RWPE1 (cell line): ENCODE results near the gene FOXM1.

Experiments
- CTCF ChIA-PET: fragments of 350-600 bp; sonication (Branson Sonifier 250); formaldehyde crosslinking; extraction: SDS; loops from one replicate; lab custom pipeline; 2021; lab: Yijun Ruan, JAX
- POLR2A ChIA-PET: fragments of 400-600 bp; formaldehyde crosslinking; extraction: SDS; loops from one replicate; lab custom pipeline; 2020; ENCODE audit warnings: antibody characterized with exemption; ENCODE audit not compliant: low non-redundant PET; lab: Yijun Ruan, JAX
- DNase-seq: peaks from one replicate; pipeline ENCODE4 v3.0.0; 2012; ENCODE audit warnings: low spot score
- H3K27ac ChIP-seq: fragments of 450-650 bp; 2 replicates; pipeline ENCODE4 v1.5.1; 2017
- CTCF ChIP-seq: fragments of 450-650 bp; conservative IDR thresholded peaks from 2 replicates; pipeline ENCODE4 v1.5.1; 2017; ENCODE audit warnings: low read depth, mild to moderate bottlenecking

FOXM1 gene

GRCh38 chr12:2877047-2877952 lies at the start of gene FOXM1, which contains the start of gene RHNO1:
TSS of gene FOXM1 (minus strand) at chr12:2877174. CDS start at chr12:2874478, 2,696 bp downstream.
TSS of gene RHNO1 (plus strand) at chr12:2877223. CDS start at chr12:2885367, 8,144 bp downstream.
- TF ChIP-seq CTCF: no peak
- DNase-seq: peak; percentile 93
- ChIA-PET POLR2A (no interaction called here), CTCF (interaction anchor here (0.6 kb wide), 2 partner anchors 82 to 268 kb away, joined by 3 to 4 read pairs; no protein-coding TSS in a partner anchor)
- H3K27ac ChIP-seq: peak within 1 kb of the TSS; percentile 82

- POLR2A ChIA-PET: no interaction called here
- H3K27ac ChIP-seq: no peak overlapping the region
- no peak for TF ChIP-seq CTCF
- peak; percentile 12 for DNase-seq
- CTCF ChIA-PET: no interaction called here
Measured at GRCh38 chr12:2925322-2925995, 48.5 kb upstream of the FOXM1 start.

- no peak overlapping the region for H3K27ac ChIP-seq
- CTCF ChIA-PET: interaction anchor here (0.6 to 0.7 kb wide), 4 partner anchors 12 to 1744 kb away, joined by 4 to 5 read pairs (median 4); no protein-coding TSS in a partner anchor
- POLR2A ChIA-PET: no interaction called here
- no peak for DNase-seq
- TF ChIP-seq CTCF: no peak
Measured at GRCh38 chr12:2924019-2924418, 47.0 kb upstream of the FOXM1 start.

- CTCF ChIA-PET: no interaction called here
- DNase-seq: no peak
- H3K27ac ChIP-seq: no peak overlapping the region
- POLR2A ChIA-PET: no interaction called here
- no peak for TF ChIP-seq CTCF
Measured at GRCh38 chr12:2923057-2923456, 46.1 kb upstream of the FOXM1 start.

- DNase-seq: no peak
- ChIA-PET POLR2A (no interaction called here), CTCF (interaction anchor here (0.7 kb wide), 1 partner anchor 17 kb away, joined by 9 read pairs; no protein-coding TSS in a partner anchor)
- H3K27ac ChIP-seq: no peak overlapping the region
- no peak for TF ChIP-seq CTCF
Measured at GRCh38 chr12:2922329-2922728, 45.4 kb upstream of the FOXM1 start.

DNA sequence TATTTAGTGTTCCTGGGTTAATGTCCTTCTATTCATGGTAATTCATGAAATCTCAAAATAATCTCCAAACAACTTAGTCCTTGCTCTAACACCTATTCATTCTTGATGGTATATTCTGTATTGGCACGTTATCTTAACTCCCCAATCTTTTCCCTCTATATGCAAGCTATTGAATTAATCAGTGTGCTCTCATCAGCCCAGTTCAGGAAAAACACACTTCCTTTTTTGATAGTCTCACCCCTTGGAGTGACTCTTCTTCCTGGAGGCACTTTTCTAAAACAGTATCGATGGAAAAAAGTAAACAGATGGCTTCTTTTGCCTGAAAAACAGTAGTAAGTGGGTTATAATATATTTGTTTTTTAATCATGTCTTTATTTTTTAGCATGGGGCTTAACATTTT lies 42.3 kb upstream of the FOXM1 start:
- no peak overlapping the region for H3K27ac ChIP-seq
- CTCF ChIA-PET: no interaction called here
- POLR2A ChIA-PET: no interaction called here
- TF ChIP-seq CTCF: no peak
- DNase-seq: no peak
